DOHH2 (cell line): ENCODE data around the gene MCAT.

Source experiments
- CTCF ChIP-seq: fragments of 200-600 bp; sonication (generic); IDR thresholded peaks from one replicate; pipeline ENCODE4 v1.5.1; 2014; ENCODE audit warnings: antibody characterized with exemption, mild to moderate bottlenecking, low read depth, low read length; ENCODE audit not compliant: poor library complexity, severe bottlenecking
- EZH2phosphoT487 ChIP-seq: fragments of 200-600 bp; sonication (generic); IDR thresholded peaks from 2 replicates; pipeline ENCODE4 v1.6.1; 2017; ENCODE audit warnings: borderline replicate concordance, mild to moderate bottlenecking, antibody characterized with exemption, low read length, moderate library complexity, mixed read lengths

GRCh38 chr22:43152357-43153071, 9.3 kb upstream of the MCAT start:
- TF ChIP-seq CTCF, result no peak
- no peak for TF ChIP-seq EZH2phosphoT487
